Karpas-422 (cell line): ENCODE measurements around the gene STRN3. TPM values are rescaled to one million over a fixed set of nuclear protein-coding genes. Genes with fewer than 3 reads are reported as not detected.

Experiments used
- DNase-seq: peaks from one replicate; pipeline ENCODE4 v3.0.0-alpha.2; 2015
- H2AFZ ChIP-seq: fragments of 200-600 bp; sonication (generic); 2 replicates; pipeline ENCODE4 v1.6.1; 2014; ENCODE audit warnings: antibody characterized with exemption, low read length, mixed read lengths
- H3K27ac ChIP-seq: fragments of 200-600 bp; sonication (generic); 2 replicates; pipeline ENCODE4 v1.5.1; 2014; ENCODE audit warnings: mild to moderate bottlenecking, low read length, moderate library complexity
- H3K27me3 ChIP-seq: fragments of 200-600 bp; sonication (generic); 2 replicates; pipeline ENCODE4 v1.6.1; 2014; ENCODE audit warnings: low read length, mixed read lengths
- H3K36me3 ChIP-seq: fragments of 200-600 bp; sonication (generic); 2 replicates; pipeline ENCODE4 v1.6.1; 2014; ENCODE audit warnings: low read length, mixed read lengths; ENCODE audit not compliant: insufficient read depth
- H3K4me1 ChIP-seq: fragments of 200-600 bp; sonication (generic); 2 replicates; pipeline ENCODE4 v1.6.1; 2014; ENCODE audit warnings: mild to moderate bottlenecking, low read length, mixed read lengths
- H3K4me2 ChIP-seq: fragments of 200-600 bp; sonication (generic); 2 replicates; pipeline ENCODE4 v1.6.1; 2014; ENCODE audit warnings: low read length, low read depth, mild to moderate bottlenecking; ENCODE audit not compliant: poor library complexity, severe bottlenecking
- H3K4me3 ChIP-seq: fragments of 200-600 bp; sonication (generic); 2 replicates; pipeline ENCODE4 v1.5.1; 2014; ENCODE audit warnings: mild to moderate bottlenecking, antibody characterized with exemption, low read length, mixed read lengths
- H3K79me2 ChIP-seq: fragments of 200-600 bp; sonication (generic); 2 replicates; pipeline ENCODE4 v1.6.1; 2014; ENCODE audit warnings: mild to moderate bottlenecking, low read length, mixed read lengths
- H3K9ac ChIP-seq: fragments of 200-600 bp; sonication (generic); 2 replicates; pipeline ENCODE4 v1.6.0; 2014; ENCODE audit warnings: low read length
- H3K9me2 ChIP-seq: fragments of 200-600 bp; sonication (generic), shearing (Covaris generic); replicated peaks from 2 replicates; pipeline ENCODE4 v1.6.0; 2014; ENCODE audit warnings: mild to moderate bottlenecking, low read length, moderate library complexity; ENCODE audit not compliant: insufficient read depth
- H3K9me3 ChIP-seq: fragments of 300-700, 200-600 bp; sonication (generic); 2 replicates; pipeline ENCODE4 v1.6.1; 2014; ENCODE audit warnings: low read length, mixed read lengths
- H4K20me1 ChIP-seq: fragments of 200-600 bp; sonication (generic); 2 replicates; pipeline ENCODE4 v1.6.1; 2014; ENCODE audit warnings: mild to moderate bottlenecking, antibody characterized with exemption, low read length, low read depth; ENCODE audit not compliant: insufficient read depth
- total RNA-seq: library from RNA; depleted of rRNA; stranded (reverse); fragments of >200 nt; shearing (Covaris generic); gene quantifications from 2 replicates; pipeline ENCODE4 v1.2.3, GENCODE V29; 2014; ENCODE audit warnings: low replicate concordance

STRN3 gene
- total RNA-seq, 1 experiment from 2014 or later: 59.0 TPM

DNA sequence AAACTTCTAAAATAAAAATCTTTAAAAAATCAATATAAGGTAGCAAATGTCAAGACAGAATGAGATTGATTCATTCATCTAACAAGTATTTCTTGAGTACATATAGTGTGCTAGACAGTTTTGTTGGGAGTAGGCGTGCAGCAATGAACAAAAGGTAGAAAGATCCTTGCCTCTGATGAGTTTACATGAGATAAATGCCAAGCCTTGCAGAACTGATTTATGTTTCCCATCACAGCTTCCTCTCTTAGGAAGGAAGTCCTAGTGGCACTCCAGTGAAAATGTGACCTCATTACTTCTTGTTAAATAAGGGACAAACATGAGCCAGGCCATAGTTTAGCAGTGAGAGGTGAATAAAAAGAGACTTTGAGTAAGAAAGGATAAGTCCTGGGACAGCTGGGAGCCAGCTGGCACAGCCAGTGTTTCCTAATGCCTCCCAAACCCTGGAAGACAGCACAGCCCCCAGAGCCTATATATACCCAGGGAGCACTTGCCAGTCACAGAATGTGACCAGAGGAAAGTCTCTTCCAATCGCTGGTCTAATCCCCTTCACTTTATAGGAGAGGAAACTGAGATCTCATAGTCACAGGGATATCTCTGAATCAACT is 156.5 kb downstream of the STRN3 start:
- Histone ChIP-seq H4K20me1 (no peaks in the 10 kb centered on the region), H3K9me2 (no peaks in the 10 kb centered on the region), H3K27me3 (no peaks in the 10 kb centered on the region), H3K36me3 (no peaks in the 10 kb centered on the region), H3K4me1 (peaks cover 10% of the 10 kb centered on the region), H3K9me3 (no peaks in the 10 kb centered on the region), H3K79me2 (no peaks in the 10 kb centered on the region), H2AFZ (no peak overlapping the region), H3K4me3 (no peak overlapping the region), H3K4me2 (no peak overlapping the region), H3K9ac (no peak overlapping the region), H3K27ac (no peak overlapping the region)
- no peak for DNase-seq

- no peaks in the 10 kb centered on the region for H3K27me3 ChIP-seq
- H3K9me3 ChIP-seq: no peaks in the 10 kb centered on the region
- no peak overlapping the region for H3K4me3 ChIP-seq
- no peak overlapping the region for H3K4me2 ChIP-seq
- no peaks in the 10 kb centered on the region for H3K79me2 ChIP-seq
- H4K20me1 ChIP-seq: no peaks in the 10 kb centered on the region
- DNase-seq: no peak
- H2AFZ ChIP-seq: no peak overlapping the region
- peaks cover under 1% of the 10 kb centered on the region for H3K4me1 ChIP-seq
- no peaks in the 10 kb centered on the region for H3K9me2 ChIP-seq
- no peak overlapping the region for H3K9ac ChIP-seq
- no peak overlapping the region for H3K27ac ChIP-seq
- H3K36me3 ChIP-seq: no peaks in the 10 kb centered on the region
Observed at GRCh38 chr14:30868736-30869135, 157.4 kb downstream of the STRN3 start.

GRCh38 chr14:30864934-30865333 is 161.2 kb downstream of the STRN3 start:
- H3K4me3 ChIP-seq: no peak overlapping the region
- H4K20me1 ChIP-seq: no peaks in the 10 kb centered on the region
- no peaks in the 10 kb centered on the region for H3K9me3 ChIP-seq
- H3K9me2 ChIP-seq: no peaks in the 10 kb centered on the region
- 0 out of 2 replicates have a peak, but pooled peaks cover 2% of the 10 kb centered on the region for H3K27me3 ChIP-seq
- no peak for DNase-seq
- H3K9ac ChIP-seq: no peak overlapping the region
- no peak overlapping the region for H3K27ac ChIP-seq
- H3K36me3 ChIP-seq: no peaks in the 10 kb centered on the region
- H3K79me2 ChIP-seq: no peaks in the 10 kb centered on the region
- no peak overlapping the region for H3K4me2 ChIP-seq
- no peaks in the 10 kb centered on the region for H3K4me1 ChIP-seq
- H2AFZ ChIP-seq: no peak overlapping the region

DNA sequence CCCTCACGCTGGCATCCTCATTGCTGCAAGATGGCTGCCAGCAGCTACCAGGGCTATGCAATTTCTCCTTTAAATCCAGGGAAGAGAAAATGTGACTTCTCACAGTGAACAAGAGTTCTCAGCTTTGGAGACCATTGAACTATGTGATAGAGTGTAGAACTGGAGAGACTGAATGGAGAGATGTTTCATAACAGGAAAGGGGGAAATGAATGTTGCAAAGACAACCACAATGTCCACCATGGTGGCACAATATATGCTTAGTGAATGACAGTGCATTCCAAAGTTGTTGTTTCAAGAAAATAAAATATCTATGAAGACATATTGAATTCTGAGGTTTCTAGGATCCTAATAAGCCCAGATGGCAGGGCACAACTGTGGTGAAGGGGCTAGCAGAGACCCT is 165.0 kb downstream of the STRN3 start:
- H3K4me2 ChIP-seq: no peak overlapping the region
- H3K27ac ChIP-seq: no peak overlapping the region
- no peak overlapping the region for H2AFZ ChIP-seq
- no peaks in the 10 kb centered on the region for H3K4me1 ChIP-seq
- no peaks in the 10 kb centered on the region for H3K36me3 ChIP-seq
- no peak overlapping the region for H3K4me3 ChIP-seq
- H3K9me3 ChIP-seq: no peaks in the 10 kb centered on the region
- H3K79me2 ChIP-seq: no peaks in the 10 kb centered on the region
- H4K20me1 ChIP-seq: no peaks in the 10 kb centered on the region
- H3K27me3 ChIP-seq: 0 out of 2 replicates have a peak, but pooled peaks cover 3% of the 10 kb centered on the region
- no peak for DNase-seq
- no peaks in the 10 kb centered on the region for H3K9me2 ChIP-seq
- H3K9ac ChIP-seq: no peak overlapping the region

DNA sequence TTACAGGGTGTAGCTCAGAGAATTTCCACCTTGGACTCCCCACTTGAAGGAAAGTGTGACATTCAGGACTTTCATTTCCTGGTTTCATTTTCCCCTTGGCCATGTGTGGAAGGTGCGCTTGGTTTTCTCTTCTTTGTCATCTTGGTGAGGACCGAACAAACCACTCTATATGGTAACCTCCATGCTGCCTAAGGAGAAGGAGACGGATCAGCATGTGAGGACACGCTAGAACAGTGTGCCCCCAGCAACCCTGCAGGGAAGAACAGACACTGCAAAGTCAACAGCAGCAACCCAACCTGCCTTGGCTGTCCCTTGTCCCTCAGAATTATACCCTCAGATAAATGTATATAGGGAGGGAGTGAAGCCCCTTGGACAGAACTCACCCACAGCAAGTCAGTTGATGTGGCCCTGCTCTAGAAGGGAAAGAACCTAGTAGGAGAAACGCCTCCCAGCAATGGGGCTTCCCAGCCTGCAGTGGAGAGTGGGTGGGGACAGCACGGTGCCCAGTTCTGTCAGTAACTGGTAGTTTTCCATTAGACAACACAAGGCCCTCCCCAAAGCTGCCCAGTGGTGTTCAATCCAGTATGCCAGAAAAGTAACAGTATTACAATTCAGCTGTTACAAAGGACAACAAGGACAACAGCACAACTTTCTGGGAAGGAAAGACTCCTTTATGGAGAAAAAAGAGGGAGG is 170.7 kb downstream of the STRN3 start:
- no peak for DNase-seq
- Histone ChIP-seq H3K36me3 (no peaks in the 10 kb centered on the region), H4K20me1 (no peaks in the 10 kb centered on the region), H3K4me2 (peak overlapping the region; percentile 25), H3K9ac (no peak overlapping the region), H3K27me3 (0 out of 2 replicates have a peak, but pooled peaks cover 3% of the 10 kb centered on the region), H3K4me1 (peaks cover 7% of the 10 kb centered on the region), H3K4me3 (peak overlapping the region; percentile 16; the same call in 1 of the 2 replicates), H3K27ac (no peak overlapping the region), H3K79me2 (no peaks in the 10 kb centered on the region), H3K9me2 (no peaks in the 10 kb centered on the region), H2AFZ (peak overlapping the region; percentile 50; the same call in 1 of the 2 replicates), H3K9me3 (no peaks in the 10 kb centered on the region)

DNA sequence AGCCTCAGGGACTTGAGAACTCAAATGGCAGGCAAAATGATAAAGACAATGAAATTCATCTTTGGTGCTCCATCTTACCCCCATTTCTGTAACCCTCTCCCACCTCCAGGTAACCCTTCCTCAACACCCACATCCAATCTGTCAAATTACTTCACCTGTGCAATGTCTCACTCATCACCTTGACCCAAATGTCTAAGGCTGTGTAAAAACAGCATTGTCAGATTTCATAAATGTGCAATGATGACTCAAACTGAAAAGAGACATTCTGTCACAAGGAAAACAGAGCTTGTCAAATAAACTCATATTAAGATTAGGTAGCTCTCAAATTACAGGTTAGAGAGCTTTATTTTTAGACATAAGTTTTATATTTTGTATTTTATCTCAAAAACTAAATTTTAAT is 171.7 kb downstream of the STRN3 start:
- Histone ChIP-seq H3K4me3 (no peak overlapping the region), H3K79me2 (no peaks in the 10 kb centered on the region), H3K27ac (no peak overlapping the region), H3K27me3 (no peaks in the 10 kb centered on the region), H4K20me1 (no peaks in the 10 kb centered on the region), H2AFZ (no peak overlapping the region), H3K36me3 (no peaks in the 10 kb centered on the region), H3K9me3 (no peaks in the 10 kb centered on the region), H3K9ac (no peak overlapping the region), H3K4me1 (peaks cover 9% of the 10 kb centered on the region), H3K9me2 (no peaks in the 10 kb centered on the region), H3K4me2 (no peak overlapping the region)
- no peak for DNase-seq

- no peaks in the 10 kb centered on the region for H3K36me3 ChIP-seq
- H3K4me1 ChIP-seq: peaks cover 15% of the 10 kb centered on the region
- no peaks in the 10 kb centered on the region for H4K20me1 ChIP-seq
- no peak overlapping the region for H3K4me2 ChIP-seq
- no peak overlapping the region for H3K27ac ChIP-seq
- no peaks in the 10 kb centered on the region for H3K9me3 ChIP-seq
- no peaks in the 10 kb centered on the region for H3K79me2 ChIP-seq
- no peaks in the 10 kb centered on the region for H3K27me3 ChIP-seq
- H3K4me3 ChIP-seq: no peak overlapping the region
- no peak overlapping the region for H3K9ac ChIP-seq
- no peak for DNase-seq
- H2AFZ ChIP-seq: no peak overlapping the region
- no peaks in the 10 kb centered on the region for H3K9me2 ChIP-seq
Observed at GRCh38 chr14:30853946-30854345, 172.2 kb downstream of the STRN3 start.

DNA sequence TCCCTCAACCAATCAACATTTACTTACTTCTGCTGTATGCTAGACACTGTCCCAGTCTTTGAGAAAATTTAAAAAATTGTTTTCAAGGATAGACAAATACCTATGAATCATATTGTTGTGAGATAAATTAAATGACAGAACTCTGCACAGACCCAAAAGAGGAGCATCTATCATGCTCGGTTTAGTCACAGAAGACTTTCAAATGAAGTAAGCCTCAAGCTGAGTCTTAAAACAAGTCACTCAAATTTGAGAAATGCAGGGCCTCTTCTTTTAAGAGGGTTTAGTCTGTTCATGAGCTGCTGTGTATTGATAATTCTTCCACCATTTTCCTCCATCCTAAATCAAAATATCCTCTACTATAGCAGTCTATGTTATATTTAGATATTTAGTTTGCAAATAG is 176.2 kb downstream of the STRN3 start:
- no peaks in the 10 kb centered on the region for H3K27me3 ChIP-seq
- no peak for DNase-seq
- peaks cover 12% of the 10 kb centered on the region for H3K4me1 ChIP-seq
- no peak overlapping the region for H3K4me2 ChIP-seq
- no peak overlapping the region for H3K4me3 ChIP-seq
- no peak overlapping the region for H3K9ac ChIP-seq
- H3K9me3 ChIP-seq: no peaks in the 10 kb centered on the region
- no peak overlapping the region for H2AFZ ChIP-seq
- H3K79me2 ChIP-seq: no peaks in the 10 kb centered on the region
- no peaks in the 10 kb centered on the region for H3K36me3 ChIP-seq
- H4K20me1 ChIP-seq: no peaks in the 10 kb centered on the region
- H3K27ac ChIP-seq: no peak overlapping the region
- H3K9me2 ChIP-seq: no peaks in the 10 kb centered on the region
